Stimulated activated CD4-positive, alpha-beta T cell treated with anti-CD3 and anti-CD28 coated beads, TNF-alpha, amount 100 ng/mL, for 4 hours (primary cell): ENCODE results near the gene IER2.
"Not testable (repeated sequence)": the region's sequence is repeated elsewhere in the genome, so short reads cannot be mapped to it uniquely, and the experiment has no call there.

Source experiments
- DNase-seq, 3 experiments: peaks; one replicate each; pipeline ENCODE4 v3.0.0-alpha.2; 2020; ENCODE audit warnings: low read depth in 3 of 3

IER2 gene

GRCh38 chr19:13198634-13199033 lies 48.4 kb downstream of the IER2 start:
- no peak for DNase-seq

- not testable (repeated sequence) for DNase-seq
Measured at GRCh38 chr19:13202112-13202511, 51.9 kb downstream of the IER2 start.
